ENCODE data around the gene POMGNT1. TPM values are rescaled to one million over a fixed set of nuclear protein-coding genes. Genes with fewer than 3 reads are reported as not detected.

Gene POMGNT1
- total RNA-seq, 2 experiments from 2014 or later = 32.7 to 34.3 TPM

DNA sequence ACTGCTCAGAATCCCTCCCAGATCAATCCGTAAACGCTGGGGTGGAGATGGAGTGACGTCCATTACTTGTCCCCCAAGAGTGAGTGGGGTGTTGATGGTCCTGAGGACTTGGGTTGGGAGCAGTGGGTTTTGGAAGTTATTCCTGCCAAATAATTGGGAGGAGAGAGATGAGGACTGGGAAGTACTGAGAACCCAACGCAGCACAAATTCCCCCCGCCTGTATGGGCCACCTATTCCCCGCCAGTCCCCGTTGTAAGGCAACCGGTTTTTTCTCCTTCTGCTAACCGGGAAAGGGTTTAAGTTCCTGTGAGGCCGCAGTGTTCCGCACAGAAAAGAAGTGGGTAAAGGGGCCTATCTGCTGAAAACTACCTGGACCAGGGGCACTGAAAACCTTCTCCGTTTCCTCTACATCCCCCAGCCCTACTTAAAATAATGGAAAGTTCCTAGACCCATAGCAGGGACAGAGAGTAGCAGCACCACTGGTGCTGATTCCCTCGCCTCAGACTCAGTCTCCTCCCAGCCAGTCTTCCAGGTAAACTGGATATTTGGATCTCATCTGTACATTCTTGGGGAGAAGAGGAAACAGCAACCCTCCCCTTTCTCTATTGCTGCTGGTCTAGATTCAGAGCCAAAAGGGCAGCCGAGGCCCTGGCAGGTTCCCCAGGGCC lies 5.6 kb upstream of the POMGNT1 start:
- no peaks in the 10 kb centered on the region for H3K9me3 Mint-ChIP-seq
- no peak overlapping the region for H3K27ac Mint-ChIP-seq
- peak overlapping the region; percentile 93 for H3K4me3 Mint-ChIP-seq
- DNase-seq = no peak
- POLR2A ChIA-PET = interaction anchor here (1.0 kb wide), 1 partner anchor 43 kb away, joined by 3 read pairs; no protein-coding TSS in a partner anchor
- peaks cover 11% of the 10 kb centered on the region for H3K4me1 Mint-ChIP-seq
- H3K27me3 Mint-ChIP-seq = no peaks in the 10 kb centered on the region
- H3K36me3 Mint-ChIP-seq = no peaks in the 10 kb centered on the region
- ATAC-seq (ENCODE audit: low read depth) = no peak

DNA sequence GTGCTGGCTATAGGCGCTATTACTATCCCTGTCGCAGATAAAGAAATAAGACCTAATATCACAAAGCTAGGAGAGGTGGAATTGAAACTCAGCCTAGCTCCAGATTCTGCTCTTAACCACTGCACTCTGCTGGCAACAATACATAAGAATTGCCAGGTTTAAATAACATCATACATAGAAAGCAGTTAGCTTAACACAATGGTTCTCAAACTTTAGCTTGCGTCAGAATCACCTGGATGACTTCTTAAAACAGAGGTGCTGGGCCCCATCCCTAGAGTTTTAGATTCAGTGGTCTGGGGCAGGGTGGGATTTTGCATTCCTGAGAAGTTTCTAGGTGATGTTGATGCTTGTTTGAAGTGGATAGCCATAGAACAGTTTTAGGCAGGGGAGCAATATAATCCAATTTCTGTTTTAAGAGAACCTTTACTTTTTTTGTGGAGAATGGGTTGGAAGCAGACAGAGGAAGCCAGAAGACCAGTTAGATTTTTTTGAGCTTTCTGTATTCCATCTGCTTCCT lies 1.1 kb upstream of the POMGNT1 start:
- Mint-ChIP-seq H3K36me3 (peaks cover 4% of the 10 kb centered on the region), H3K4me1 (peaks cover 14% of the 10 kb centered on the region), H3K4me3 (peak overlapping the region; percentile 86), H3K27me3 (no peaks in the 10 kb centered on the region), H3K9me3 (no peaks in the 10 kb centered on the region), H3K27ac (peak overlapping the region; percentile 55)
- POLR2A ChIA-PET = interaction anchor here (0.6 to 2.5 kb wide), 6 partner anchors 24 to 175 kb away, joined by 3 to 9 read pairs (median 5); partner anchors contain the start of gene RAD54L
- ATAC-seq (ENCODE audit: low read depth) (no peak), DNase-seq (no peak)

DNA sequence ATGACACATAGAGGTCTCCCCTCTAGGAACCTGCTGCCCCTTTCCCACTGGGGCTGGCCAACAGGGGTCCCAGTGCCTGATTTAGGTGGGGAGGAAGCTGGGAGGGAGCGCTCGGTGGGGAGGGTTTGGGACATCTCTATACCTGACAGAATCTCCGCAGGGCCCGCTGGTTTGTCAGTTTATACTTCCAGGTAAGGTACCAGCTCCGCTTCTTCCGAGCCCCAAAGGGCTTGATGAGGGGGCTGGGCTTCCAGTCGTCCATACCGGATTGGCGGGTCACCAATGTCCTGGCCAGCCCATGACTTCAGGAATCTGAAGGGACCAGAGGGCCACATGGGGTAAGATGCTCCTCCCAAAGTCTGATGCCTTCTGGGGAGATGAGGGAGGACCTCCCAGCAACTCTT lies 672 bp downstream of the POMGNT1 start:
- Mint-ChIP-seq H3K4me3 (peak overlapping the region; percentile 84), H3K9me3 (no peaks in the 10 kb centered on the region), H3K27me3 (no peaks in the 10 kb centered on the region), H3K36me3 (peaks cover 7% of the 10 kb centered on the region), H3K27ac (no peak overlapping the region), H3K4me1 (peaks cover 9% of the 10 kb centered on the region)
- ATAC-seq (ENCODE audit: low read depth) = no peak
- POLR2A ChIA-PET = interaction anchor here (1.5 to 2.5 kb wide), 3 partner anchors 31 to 50 kb away, joined by 3 to 9 read pairs (median 6); partner anchors contain the start of gene RAD54L
- DNase-seq = no peak

DNA sequence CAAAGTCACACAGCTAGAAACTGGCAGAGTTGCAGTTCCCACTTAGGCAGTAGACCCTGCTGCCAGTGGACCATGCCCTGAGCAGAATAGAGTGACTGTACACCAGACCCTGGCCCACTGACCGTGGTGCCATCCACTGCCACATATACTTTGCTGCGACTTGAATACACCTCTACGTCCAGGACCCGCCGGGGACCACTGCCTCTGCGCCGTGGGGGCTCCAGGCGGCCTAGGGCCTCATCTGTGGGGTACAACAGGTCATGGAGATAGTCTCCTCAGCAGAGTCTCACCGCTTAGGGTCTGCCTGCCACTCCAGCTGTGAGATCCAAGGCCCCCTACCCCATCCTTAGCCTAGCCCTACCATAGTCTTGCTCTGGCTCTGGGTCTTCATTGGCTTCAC lies 1.6 kb downstream of the POMGNT1 start:
- H3K27ac Mint-ChIP-seq = no peak overlapping the region
- H3K36me3 Mint-ChIP-seq = peaks cover 7% of the 10 kb centered on the region
- H3K9me3 Mint-ChIP-seq = no peaks in the 10 kb centered on the region

DNA sequence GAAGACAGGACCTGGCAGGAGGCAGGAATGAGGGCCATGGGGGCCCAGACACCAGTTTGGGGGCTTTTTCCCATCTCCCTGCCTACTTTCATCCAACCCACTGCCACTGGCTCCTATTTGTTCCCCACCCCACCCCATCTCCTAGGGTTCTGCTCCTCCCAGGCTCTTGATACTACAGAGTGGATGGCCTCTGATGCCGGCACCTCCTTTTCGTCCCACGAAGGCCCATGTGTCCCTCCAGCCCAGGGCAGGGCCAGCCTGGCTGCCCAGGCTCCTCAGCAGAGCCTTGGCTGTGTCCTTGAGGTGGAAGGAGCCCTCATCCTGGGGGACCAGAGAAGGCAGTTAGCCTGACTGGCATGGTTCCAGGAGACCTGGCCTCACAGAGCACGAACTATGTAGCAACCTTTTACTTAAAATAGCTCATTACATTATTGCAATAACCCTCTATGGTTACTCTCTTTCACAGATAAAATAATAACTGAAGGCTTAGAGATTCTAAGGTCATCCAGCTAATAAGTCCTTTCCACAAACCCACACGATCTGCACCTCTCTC lies 3.5 kb downstream of the POMGNT1 start:
- POLR2A ChIA-PET = no interaction called here
- H3K27me3 Mint-ChIP-seq = no peaks in the 10 kb centered on the region

More for the DNA sequence above, 1.6 kb downstream of the POMGNT1 start:
- ATAC-seq (ENCODE audit: low read depth) (no peak), DNase-seq (no peak)
- H3K27me3 Mint-ChIP-seq = no peaks in the 10 kb centered on the region
- peaks cover 9% of the 10 kb centered on the region for H3K4me1 Mint-ChIP-seq
- POLR2A ChIA-PET = no interaction called here
- no peak overlapping the region for H3K4me3 Mint-ChIP-seq

DNA sequence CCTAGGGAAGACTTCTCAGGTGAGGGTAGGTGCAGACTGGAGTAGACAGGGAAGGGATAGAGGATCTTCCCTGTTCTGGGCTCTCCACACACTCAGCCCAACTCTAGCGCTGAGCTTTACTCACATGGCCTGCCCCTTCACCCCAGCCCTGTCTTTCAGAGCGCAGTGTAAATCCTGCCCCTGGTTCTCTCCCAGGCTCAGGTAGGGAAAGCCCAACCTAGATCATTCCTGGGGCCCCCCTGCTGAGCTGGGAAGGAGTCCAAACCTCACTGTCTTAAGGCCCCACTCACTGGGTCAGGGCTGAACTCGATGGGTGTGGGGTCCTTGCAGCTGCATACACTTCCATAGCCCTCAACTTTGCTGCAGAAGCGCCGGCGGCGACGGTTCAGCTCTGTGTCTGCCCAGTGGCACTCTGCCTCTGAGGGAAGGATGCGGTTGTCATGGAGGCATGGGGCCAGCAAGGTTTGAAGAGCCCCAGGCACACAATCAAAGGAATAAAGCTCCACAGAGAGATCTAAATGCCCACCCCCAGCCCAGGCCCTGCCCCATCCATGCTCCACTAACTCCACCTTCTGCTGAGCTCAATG lies 4.2 kb downstream of the POMGNT1 start:
- ATAC-seq (ENCODE audit: low read depth) (no peak), DNase-seq (no peak)
- Mint-ChIP-seq H3K27ac (no peak overlapping the region), H3K27me3 (no peaks in the 10 kb centered on the region), H3K4me3 (no peak overlapping the region), H3K4me1 (peaks cover 9% of the 10 kb centered on the region), H3K9me3 (no peaks in the 10 kb centered on the region), H3K36me3 (peaks cover 10% of the 10 kb centered on the region)
- POLR2A ChIA-PET = interaction anchor here (0.8 kb wide), 1 partner anchor 12 kb away, joined by 3 read pairs; no protein-coding TSS in a partner anchor

More for the DNA sequence above, 3.5 kb downstream of the POMGNT1 start:
- H3K4me3 Mint-ChIP-seq = no peak overlapping the region
- peaks cover 9% of the 10 kb centered on the region for H3K4me1 Mint-ChIP-seq
- ATAC-seq (ENCODE audit: low read depth) (no peak), DNase-seq (no peak)
- peaks cover 7% of the 10 kb centered on the region for H3K36me3 Mint-ChIP-seq
- no peaks in the 10 kb centered on the region for H3K9me3 Mint-ChIP-seq
- no peak overlapping the region for H3K27ac Mint-ChIP-seq

DNA sequence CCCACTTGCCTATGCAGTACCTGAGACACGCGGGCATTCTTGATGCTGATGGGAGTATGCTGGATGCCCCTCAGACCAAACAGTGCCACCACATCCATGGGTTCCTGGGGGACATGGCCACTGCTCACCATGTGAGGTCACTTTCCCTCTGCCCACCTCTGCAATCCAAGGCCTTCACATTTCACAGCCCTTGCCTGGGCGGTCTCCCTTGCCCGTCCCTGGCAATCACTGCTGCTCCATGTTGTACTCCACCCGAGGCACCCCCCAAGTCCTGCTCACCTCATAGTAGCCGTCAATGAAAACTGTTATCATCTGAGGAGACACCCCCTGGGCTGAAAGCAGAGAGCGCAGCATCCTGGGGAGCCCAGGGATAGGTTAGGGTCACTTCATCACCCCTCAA lies 4.9 kb downstream of the POMGNT1 start:
- Mint-ChIP-seq H3K4me3 (no peak overlapping the region), H3K36me3 (peaks cover 10% of the 10 kb centered on the region), H3K4me1 (peaks cover 9% of the 10 kb centered on the region), H3K9me3 (no peaks in the 10 kb centered on the region), H3K27me3 (no peaks in the 10 kb centered on the region), H3K27ac (no peak overlapping the region)
- DNase-seq = no peak
- POLR2A ChIA-PET = interaction anchor here (0.8 kb wide), 1 partner anchor 11 kb away, joined by 3 read pairs; no protein-coding TSS in a partner anchor
- no peak for ATAC-seq (ENCODE audit: low read depth)

DNA sequence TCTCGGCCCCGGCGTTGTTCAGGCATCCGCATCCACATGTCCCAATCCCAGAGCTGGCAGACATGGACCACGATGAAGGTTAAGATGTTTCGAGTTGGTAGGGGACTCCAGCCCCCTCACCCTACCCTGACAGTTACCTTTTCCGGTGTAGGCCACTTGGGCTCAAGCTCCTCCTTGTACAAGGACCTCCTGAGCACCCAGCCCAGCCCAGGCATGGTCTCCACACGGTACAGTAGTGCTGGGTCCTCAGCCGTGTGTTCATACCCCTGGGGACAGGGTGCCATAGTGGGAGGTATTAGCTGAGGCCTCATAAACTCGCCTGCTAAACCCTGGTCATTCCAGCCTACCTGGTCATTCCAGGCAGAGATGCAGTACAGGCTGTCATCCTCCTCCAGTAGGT lies 6.1 kb downstream of the POMGNT1 start:
- H3K27ac Mint-ChIP-seq = no peak overlapping the region
- ATAC-seq (ENCODE audit: low read depth) (no peak), DNase-seq (no peak)
- peaks cover 12% of the 10 kb centered on the region for H3K36me3 Mint-ChIP-seq
- no peak overlapping the region for H3K4me3 Mint-ChIP-seq
- peaks cover 6% of the 10 kb centered on the region for H3K4me1 Mint-ChIP-seq
- POLR2A ChIA-PET = no interaction called here
- no peaks in the 10 kb centered on the region for H3K27me3 Mint-ChIP-seq
- H3K9me3 Mint-ChIP-seq = no peaks in the 10 kb centered on the region

DNA sequence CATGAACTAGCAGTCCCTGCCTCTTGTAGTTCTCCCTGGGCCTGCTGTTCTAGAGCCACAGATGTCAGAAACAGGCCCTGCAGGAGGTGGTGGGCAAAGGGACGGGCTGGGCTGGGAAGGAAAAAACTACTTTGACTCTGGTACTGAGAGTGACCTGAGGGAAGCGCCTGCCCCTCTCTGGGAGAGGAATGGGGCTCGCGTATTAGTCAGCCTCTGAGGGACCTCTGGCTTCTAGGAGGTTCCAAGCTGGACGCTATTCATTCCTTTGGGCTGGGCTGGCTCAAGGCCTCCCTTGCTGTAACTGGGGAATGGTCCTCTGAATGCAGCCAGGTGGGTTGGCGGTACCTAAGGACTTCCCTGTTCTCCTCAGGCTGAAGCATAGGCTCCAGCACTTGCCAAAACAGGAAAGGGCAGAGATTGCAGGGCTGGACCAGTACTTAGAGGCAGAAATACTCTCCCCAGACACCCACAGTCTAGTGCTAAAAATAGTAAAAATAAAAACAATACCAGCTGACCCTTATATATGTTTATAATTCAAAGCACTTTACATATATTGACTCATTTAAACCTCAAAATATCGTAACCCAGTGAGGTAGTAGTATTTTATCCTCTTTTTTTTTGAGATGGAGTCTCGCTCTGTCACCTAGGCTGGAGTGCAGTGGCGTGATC lies 7.1 kb downstream of the POMGNT1 start:
- no peaks in the 10 kb centered on the region for H3K27me3 Mint-ChIP-seq
- H3K4me1 Mint-ChIP-seq = peaks cover 2% of the 10 kb centered on the region
- peaks cover 9% of the 10 kb centered on the region for H3K36me3 Mint-ChIP-seq
- no peak overlapping the region for H3K27ac Mint-ChIP-seq
- H3K9me3 Mint-ChIP-seq = no peaks in the 10 kb centered on the region
- H3K4me3 Mint-ChIP-seq = no peak overlapping the region
- ATAC-seq (ENCODE audit: low read depth) (no peak), DNase-seq (no peak)
- POLR2A ChIA-PET = interaction anchor here (0.5 kb wide), 1 partner anchor 39 kb away, joined by 4 read pairs; no protein-coding TSS in a partner anchor

DNA sequence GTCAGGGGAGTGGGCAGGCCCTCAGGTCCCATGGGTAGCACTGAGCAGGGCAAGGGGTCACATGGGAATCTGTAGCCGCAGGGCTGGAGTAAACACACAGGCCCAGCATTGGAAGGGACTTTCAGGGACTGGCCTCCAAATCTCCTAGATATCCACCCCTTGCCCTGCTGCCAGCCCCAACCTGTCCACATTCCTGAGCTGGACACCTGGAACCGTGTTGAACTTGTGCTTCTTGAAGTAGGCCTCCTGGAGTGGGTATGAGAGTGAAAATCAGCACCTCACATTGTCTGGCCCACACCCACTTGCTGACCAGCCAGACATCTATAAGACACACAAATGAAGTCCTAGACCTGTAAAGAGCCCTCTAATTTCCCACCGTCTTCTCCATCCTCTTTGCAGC lies 7.7 kb downstream of the POMGNT1 start:
- no peak for ATAC-seq (ENCODE audit: low read depth)
- no peaks in the 10 kb centered on the region for H3K9me3 Mint-ChIP-seq
- POLR2A ChIA-PET = no interaction called here
- H3K27me3 Mint-ChIP-seq = no peaks in the 10 kb centered on the region
- no peak for DNase-seq
- peaks cover 8% of the 10 kb centered on the region for H3K36me3 Mint-ChIP-seq
- H3K4me3 Mint-ChIP-seq = no peak overlapping the region
- no peaks in the 10 kb centered on the region for H3K4me1 Mint-ChIP-seq
- H3K27ac Mint-ChIP-seq = no peak overlapping the region

DNA sequence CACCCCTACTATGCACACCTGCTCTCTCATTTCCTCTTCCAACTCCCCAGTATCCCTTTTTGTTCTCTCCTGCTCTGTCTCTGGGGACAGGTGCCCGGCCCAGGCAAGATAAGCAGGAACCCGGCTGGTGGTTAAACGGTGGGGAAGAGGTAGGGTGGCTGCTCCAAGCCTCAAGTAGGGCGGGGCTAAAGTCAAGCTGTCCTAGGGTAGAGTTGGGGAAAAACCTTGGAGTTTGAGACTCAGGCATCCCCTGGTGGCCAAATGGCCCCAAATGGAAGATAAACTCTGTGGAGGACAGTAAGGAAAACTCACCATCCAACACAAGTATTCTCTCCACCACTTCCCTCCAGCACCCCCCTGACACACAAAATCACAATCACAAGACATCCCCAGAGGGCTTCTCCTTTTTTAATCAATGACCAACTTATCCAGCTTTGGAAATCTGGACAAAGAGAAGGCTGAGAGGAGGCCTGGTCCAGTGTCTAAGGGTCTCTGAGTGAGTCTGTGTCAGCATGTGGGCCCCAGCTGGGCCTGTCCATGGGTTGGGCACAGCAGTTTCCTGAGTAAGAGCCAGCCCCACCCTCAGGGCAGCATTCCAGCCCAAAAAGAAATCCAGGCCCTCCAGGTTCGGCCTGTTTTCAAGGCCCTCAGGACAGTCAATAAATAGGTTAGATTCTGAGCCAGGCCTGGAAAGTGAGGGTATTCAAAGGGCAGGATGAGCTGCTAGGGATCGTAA lies 9.8 kb downstream of the POMGNT1 start:
- Mint-ChIP-seq H3K27ac (no peak overlapping the region), H3K4me3 (no peak overlapping the region)

DNA sequence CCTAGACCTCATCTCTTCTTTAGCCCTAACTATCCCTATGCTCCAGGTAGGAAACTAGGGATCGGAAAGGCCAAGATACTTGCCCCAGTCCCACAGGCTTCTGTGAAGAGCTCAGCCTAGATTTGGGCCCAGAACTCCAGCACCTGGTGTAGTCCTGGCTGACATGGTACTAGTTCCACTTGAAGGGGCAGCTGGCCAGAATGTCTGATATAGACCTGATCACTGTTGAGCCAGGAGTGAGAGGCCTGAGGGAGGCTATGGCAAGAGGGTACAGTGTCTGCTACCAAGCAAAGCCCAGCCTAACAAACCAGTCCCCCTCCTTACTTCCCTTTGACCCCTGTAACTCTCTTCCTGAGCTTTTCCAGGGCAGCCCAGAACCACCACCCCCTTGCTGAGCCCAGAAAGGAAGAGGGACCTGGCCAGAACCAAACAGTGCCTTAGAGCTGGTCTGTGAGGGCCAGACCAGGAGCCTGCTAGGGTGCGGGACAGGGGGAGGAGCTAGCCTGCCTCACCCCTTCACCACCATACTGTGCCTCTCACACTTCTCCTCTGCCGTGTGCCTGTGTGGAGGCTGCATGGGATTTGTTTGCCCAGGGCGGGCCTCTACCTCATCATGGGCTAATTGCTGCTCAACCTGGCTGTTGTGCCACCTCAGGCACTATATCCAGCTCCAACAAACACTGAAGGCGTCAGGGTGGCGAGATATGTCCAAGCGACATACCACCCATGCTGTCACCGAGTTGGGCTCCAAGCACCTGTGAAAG lies 10.9 kb downstream of the POMGNT1 start:
- peaks cover 4% of the 10 kb centered on the region for H3K36me3 Mint-ChIP-seq
- no peak overlapping the region for H3K4me3 Mint-ChIP-seq
- H3K4me1 Mint-ChIP-seq = peaks cover 16% of the 10 kb centered on the region
- ATAC-seq (ENCODE audit: low read depth) = no peak
- POLR2A ChIA-PET = no interaction called here
- H3K9me3 Mint-ChIP-seq = no peaks in the 10 kb centered on the region
- H3K27ac Mint-ChIP-seq = peak overlapping the region; percentile 16
- H3K27me3 Mint-ChIP-seq = no peaks in the 10 kb centered on the region
- DNase-seq = no peak

More for the DNA sequence above, 9.8 kb downstream of the POMGNT1 start:
- Mint-ChIP-seq H3K9me3 (no peaks in the 10 kb centered on the region), H3K4me1 (peaks cover 12% of the 10 kb centered on the region), H3K36me3 (peaks cover 8% of the 10 kb centered on the region), H3K27me3 (no peaks in the 10 kb centered on the region)
- DNase-seq (no peak), ATAC-seq (ENCODE audit: low read depth) (no peak)
- POLR2A ChIA-PET = no interaction called here

Measured in activated naive CD8-positive, alpha-beta T cell treated with anti-CD3 and anti-CD28 coated beads, Interleukin-2, amount 10 ng/mL, durations not matched to agents 7 days and 5 days (primary cell).